Stimulated activated CD4-positive, alpha-beta T cell treated with anti-CD3 and anti-CD28 coated beads, Interleukin-4, amount 100 ng/mL, for 24 hours (primary cell): ENCODE measurements around the gene HOXB9.

Experiments used
- DNase-seq: peaks from one replicate; pipeline ENCODE4 v3.0.0-alpha.2; 2020

The HOXB9 gene

GRCh38 chr17:48609759-48610281 lies 16.3 kb downstream of the HOXB9 start:
- DNase-seq = no peak

- DNase-seq = no peak
Observed at GRCh38 chr17:48609033-48609432, 17.1 kb downstream of the HOXB9 start.

GRCh38 chr17:48608494-48608834 lies 17.7 kb downstream of the HOXB9 start:
- no peak for DNase-seq

GRCh38 chr17:48606892-48607614 lies 19.1 kb downstream of the HOXB9 start:
- no peak for DNase-seq

GRCh38 chr17:48605991-48606891 lies 19.9 kb downstream of the HOXB9 start:
- DNase-seq = no peak

- no peak for DNase-seq
Observed at GRCh38 chr17:48605409-48605919, 20.7 kb downstream of the HOXB9 start.

- no peak for DNase-seq
Observed at GRCh38 chr17:48604770-48605329, 21.3 kb downstream of the HOXB9 start, which contains the start of gene HOXB6. TSS of gene HOXB6 (minus strand) at chr17:48604986. CDS start at chr17:48598150, 6,836 bp downstream.

GRCh38 chr17:48603959-48604769 lies 22.0 kb downstream of the HOXB9 start:
- no peak for DNase-seq

- no peak for DNase-seq
Observed at GRCh38 chr17:48601539-48602425, 24.4 kb downstream of the HOXB9 start.

- no peak for DNase-seq
Observed at GRCh38 chr17:48601207-48601538, 25.0 kb downstream of the HOXB9 start.

- DNase-seq = no peak
Observed at GRCh38 chr17:48600244-48601098, 25.7 kb downstream of the HOXB9 start.

GRCh38 chr17:48599354-48599753 lies 26.8 kb downstream of the HOXB9 start:
- DNase-seq = no peak

GRCh38 chr17:48598736-48599135 lies 27.4 kb downstream of the HOXB9 start:
- no peak for DNase-seq

GRCh38 chr17:48597778-48598631 lies 28.2 kb downstream of the HOXB9 start:
- DNase-seq = no peak

- no peak for DNase-seq
Observed at GRCh38 chr17:48597528-48597777, 28.7 kb downstream of the HOXB9 start.

GRCh38 chr17:48596735-48597527 lies 29.2 kb downstream of the HOXB9 start:
- no peak for DNase-seq

- peak; percentile 45 for DNase-seq
Observed at GRCh38 chr17:48596000-48596734, 30.0 kb downstream of the HOXB9 start.
